Naive thymus-derived CD4-positive, alpha-beta T cell (primary cell): ENCODE measurements around the gene CYP26B1. TPM values are rescaled to one million over a fixed set of nuclear protein-coding genes. Genes with fewer than 3 reads are reported as not detected.

Source experiments
- ATAC-seq: fragments of 150-1000 bp; cut with Tn5 transposase; 2 replicates; pipeline ENCODE4 v1.10.0; 2021; ENCODE audit warnings: mild to moderate bottlenecking, moderate library complexity
- CTCF ChIA-PET: fragments of 350-600 bp; sonication (Branson Sonifier 250); formaldehyde crosslinking; loops from one replicate; lab custom pipeline; 2021; ENCODE audit warnings: antibody characterized with exemption; lab: Charles Lee
- POLR2A ChIA-PET: fragments of 350-600 bp; sonication (Branson Sonifier 250); formaldehyde crosslinking; loops from one replicate; lab custom pipeline; 2021; ENCODE audit warnings: antibody characterized with exemption, inconsistent platforms; lab: Charles Lee
- DNase-seq, 9 donors: peaks; one replicate each; pipeline versions ENCODE4 v3.0.0 to v3.0.0-alpha.2; 2020 to 2022; ENCODE audit warnings: mixed read lengths in 1 of 9
- H3K27ac ChIP-seq: one replicate; pipeline ENCODE4 v1.7.0; 2013; ENCODE audit warnings: mild to moderate bottlenecking, low read depth, low read length, moderate library complexity
- H3K27me3 ChIP-seq, 2 donors: one replicate each; pipeline ENCODE4 v1.7.0; 2013; ENCODE audit warnings: low read length in 2 of 2, mild to moderate bottlenecking in 2 of 2, moderate library complexity in 2 of 2; ENCODE audit not compliant: control insufficient read depth in 2 of 2, insufficient read depth in 2 of 2
- H3K36me3 ChIP-seq, 3 experiments: 1 replicate in 2 of 3; 2 replicates in 1 of 3; pipeline ENCODE4 v1.7.0; 2013; ENCODE audit warnings: low read length in 3 of 3, mild to moderate bottlenecking in 3 of 3, moderate library complexity in 1 of 3; ENCODE audit not compliant: insufficient read depth in 3 of 3, control insufficient read depth in 2 of 3
- H3K4me1 ChIP-seq, 2 donors: one replicate each; pipeline ENCODE4 v1.7.0; 2013; ENCODE audit warnings: low read length in 2 of 2, mild to moderate bottlenecking in 2 of 2, moderate library complexity in 1 of 2; ENCODE audit not compliant: control insufficient read depth in 2 of 2, insufficient read depth in 2 of 2
- H3K4me3 ChIP-seq: 2 replicates; pipeline ENCODE4 v1.7.0; 2013; ENCODE audit warnings: mild to moderate bottlenecking, low read length
- H3K9me3 ChIP-seq, 3 experiments: 1 replicate in 2 of 3; 2 replicates in 1 of 3; pipeline ENCODE4 v1.7.0; 2013; ENCODE audit warnings: low read length in 3 of 3; ENCODE audit not compliant: control insufficient read depth in 2 of 3
- H3K27ac Mint-ChIP-seq, 9 donors: one replicate each; pipeline ENCODE4 v1.8.0; 2020 to 2022; ENCODE audit warnings: mixed read lengths in 9 of 9, mild to moderate bottlenecking in 8 of 9, moderate library complexity in 5 of 9, inconsistent platforms in 2 of 9
- H3K27me3 Mint-ChIP-seq, 5 donors: one replicate each; pipeline ENCODE4 v1.8.0; 2021 to 2022; ENCODE audit warnings: mixed read lengths in 5 of 5, mild to moderate bottlenecking in 1 of 5
- H3K36me3 Mint-ChIP-seq, 5 donors: one replicate each; pipeline ENCODE4 v1.8.0; 2020 to 2022; ENCODE audit warnings: mixed read lengths in 5 of 5, mild to moderate bottlenecking in 3 of 5, inconsistent platforms in 1 of 5
- H3K4me1 Mint-ChIP-seq, 7 donors: one replicate each; pipeline ENCODE4 v1.8.0; 2020 to 2022; ENCODE audit warnings: mixed read lengths in 7 of 7, mild to moderate bottlenecking in 3 of 7, inconsistent platforms in 1 of 7
- H3K4me3 Mint-ChIP-seq, 10 donors: one replicate each; pipeline ENCODE4 v1.8.0; 2020 to 2022; ENCODE audit warnings: mild to moderate bottlenecking in 10 of 10, mixed read lengths in 10 of 10, moderate library complexity in 6 of 10, inconsistent platforms in 2 of 10
- H3K9me3 Mint-ChIP-seq, 11 donors: one replicate each; pipeline ENCODE4 v1.8.0; 2020 to 2022; ENCODE audit warnings: mixed read lengths in 11 of 11, mild to moderate bottlenecking in 4 of 11, inconsistent platforms in 1 of 11, moderate library complexity in 1 of 11
- intact Hi-C, 2 donors: fragments of 100-400 bp; cut with micrococcal nuclease; formaldehyde crosslinking; loops; one replicate each; pipeline ENCODE4 v1.15.1; 2023
- polyA plus RNA-seq, 2 donors: library from polyadenylated mRNA; unstranded; fragments of 300-500 nt; fragmentation: Illumina TruSeq; gene quantifications; one replicate each; pipeline ENCODE4 v1.2.3, GENCODE V29; 2021
- total RNA-seq, 6 experiments: library from RNA in 5 of 6; stranded (reverse) in 5 of 6; gene quantifications; 1 replicate in 5 of 6; 2 replicates in 1 of 6; pipeline ENCODE4 v1.2.3 and lab custom pipeline; 2021 to 2026

Gene CYP26B1
- total and polyA plus RNA-seq, 7 experiments from 2014 or later = not detected

DNA sequence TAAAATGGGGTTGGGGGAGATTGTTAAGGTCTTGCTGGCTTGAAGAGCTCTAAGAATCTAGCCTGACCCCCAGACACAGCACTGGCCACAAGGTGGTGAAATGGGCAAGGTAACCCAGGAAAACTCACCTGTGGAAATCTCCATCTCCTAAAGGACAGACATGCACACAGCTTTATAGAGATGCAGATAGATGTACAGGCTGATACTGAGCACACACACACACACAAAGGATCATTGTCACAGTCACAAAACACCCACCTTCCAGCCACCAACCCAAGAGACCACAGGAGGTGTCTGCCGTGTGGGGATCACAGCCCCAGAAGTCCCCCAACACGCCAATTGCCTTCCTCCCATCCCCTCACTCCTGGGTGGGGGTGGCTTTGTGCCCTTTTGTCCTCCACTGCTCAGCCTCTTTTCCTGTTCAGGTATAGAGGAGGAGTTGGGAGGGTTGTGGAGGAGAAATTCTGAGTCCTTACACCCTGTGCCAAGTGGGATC lies 3.2 kb upstream of the CYP26B1 start:
- intact Hi-C loops = loop anchor here (1.0 to 10.0 kb wide), 5 partner anchors 426 to 621 kb away; no protein-coding TSS in a partner anchor
- H3K4me1 Mint-ChIP-seq = peaks cover 24 to 37% (median 31%) of the 10 kb centered on the region in 7 donors
- H3K27me3 ChIP-seq = peaks cover 5 to 22% of the 10 kb centered on the region in 2 donors
- H3K9me3 Mint-ChIP-seq = peaks cover 0 to 6% (median 2%) of the 10 kb centered on the region in 11 donors
- peaks cover 0 to 3% (median 0%) of the 10 kb centered on the region in 3 experiments for H3K9me3 ChIP-seq
- H3K27me3 Mint-ChIP-seq = peaks cover 53 to 73% (median 66%) of the 10 kb centered on the region in 5 donors
- peak in 1 of 9 donors; percentile 4 for DNase-seq
- no peak overlapping the region for H3K27ac ChIP-seq
- ChIA-PET CTCF (interaction anchor here (1.0 kb wide), 1 partner anchor 604 kb away, joined by 5 read pairs; no protein-coding TSS in a partner anchor), POLR2A (no interaction called here)
- peaks cover 1 to 9% of the 10 kb centered on the region in 2 donors for H3K4me1 ChIP-seq
- no peak overlapping the region for H3K4me3 ChIP-seq
- no peaks in the 10 kb centered on the region for H3K36me3 ChIP-seq
- H3K27ac Mint-ChIP-seq = no peak overlapping the region
- no peak for ATAC-seq
- H3K36me3 Mint-ChIP-seq = peaks cover 0 to 7% (median 0%) of the 10 kb centered on the region in 5 donors
- peak overlapping the region in 2 of 10 donors; percentile 78 to 83 for H3K4me3 Mint-ChIP-seq

DNA sequence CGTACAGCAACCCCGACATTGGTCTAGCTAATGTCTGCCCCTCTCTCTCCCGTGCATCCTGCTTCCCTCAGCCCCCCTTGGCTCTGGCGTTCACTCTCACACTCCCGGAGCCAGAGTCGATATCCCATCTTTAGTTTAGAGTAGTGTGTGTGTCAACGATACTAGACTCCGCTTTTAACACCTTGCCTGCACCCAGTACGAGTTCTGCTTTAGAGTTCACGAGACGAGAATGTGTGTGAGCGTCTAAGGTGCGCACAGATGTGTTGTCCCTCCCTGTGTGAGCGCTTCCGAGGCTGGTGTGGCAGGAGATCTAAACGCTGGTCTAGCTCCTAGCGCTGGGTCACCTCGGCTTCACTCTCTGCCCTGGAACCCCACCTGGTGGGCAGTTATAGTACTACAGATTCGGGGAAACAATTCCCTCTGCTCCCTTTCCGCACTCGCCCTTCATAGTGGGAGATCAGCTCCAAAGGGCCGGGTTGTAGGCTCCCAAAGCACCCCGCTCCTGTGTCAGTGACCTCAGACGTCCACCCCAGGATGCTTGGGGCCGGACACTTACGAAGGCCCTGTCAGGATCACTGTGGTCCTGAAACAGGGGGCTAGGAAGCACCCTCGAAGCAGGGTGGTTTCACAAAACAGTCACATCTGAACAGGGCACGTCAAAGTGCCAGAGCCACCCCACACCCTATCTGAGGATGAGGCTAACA lies 2.6 kb upstream of the CYP26B1 start:
- Histone ChIP-seq H3K36me3 (no peaks in the 10 kb centered on the region), H3K27me3 (peaks cover 6 to 22% of the 10 kb centered on the region in 2 donors), H3K27ac (no peak overlapping the region), H3K4me1 (peaks cover 4 to 12% of the 10 kb centered on the region in 2 donors), H3K9me3 (peaks cover 0 to 3% (median 0%) of the 10 kb centered on the region in 3 experiments), H3K4me3 (peak overlapping the region; percentile 64)
- H3K27me3 Mint-ChIP-seq = peaks cover 59 to 73% (median 67%) of the 10 kb centered on the region in 5 donors
- intact Hi-C loops = loop anchor here (1.0 to 10.0 kb wide), 5 partner anchors 427 to 620 kb away; no protein-coding TSS in a partner anchor
- DNase-seq (peak in 7 of 9 donors; percentile 26 to 64 (median 53)), ATAC-seq (peak; percentile 74)
- peak overlapping the region in 2 of 9 donors; percentile 7 to 54 for H3K27ac Mint-ChIP-seq
- peaks cover 29 to 43% (median 36%) of the 10 kb centered on the region in 7 donors for H3K4me1 Mint-ChIP-seq
- ChIA-PET CTCF (interaction anchor here (1.0 kb wide), 1 partner anchor 603 kb away, joined by 5 read pairs; no protein-coding TSS in a partner anchor), POLR2A (no interaction called here)
- peak overlapping the region; percentile 64 to 89 (median 78) for H3K4me3 Mint-ChIP-seq
- H3K9me3 Mint-ChIP-seq = peaks cover 0 to 6% (median 2%) of the 10 kb centered on the region in 11 donors
- peaks cover 0 to 7% (median 0%) of the 10 kb centered on the region in 5 donors for H3K36me3 Mint-ChIP-seq

DNA sequence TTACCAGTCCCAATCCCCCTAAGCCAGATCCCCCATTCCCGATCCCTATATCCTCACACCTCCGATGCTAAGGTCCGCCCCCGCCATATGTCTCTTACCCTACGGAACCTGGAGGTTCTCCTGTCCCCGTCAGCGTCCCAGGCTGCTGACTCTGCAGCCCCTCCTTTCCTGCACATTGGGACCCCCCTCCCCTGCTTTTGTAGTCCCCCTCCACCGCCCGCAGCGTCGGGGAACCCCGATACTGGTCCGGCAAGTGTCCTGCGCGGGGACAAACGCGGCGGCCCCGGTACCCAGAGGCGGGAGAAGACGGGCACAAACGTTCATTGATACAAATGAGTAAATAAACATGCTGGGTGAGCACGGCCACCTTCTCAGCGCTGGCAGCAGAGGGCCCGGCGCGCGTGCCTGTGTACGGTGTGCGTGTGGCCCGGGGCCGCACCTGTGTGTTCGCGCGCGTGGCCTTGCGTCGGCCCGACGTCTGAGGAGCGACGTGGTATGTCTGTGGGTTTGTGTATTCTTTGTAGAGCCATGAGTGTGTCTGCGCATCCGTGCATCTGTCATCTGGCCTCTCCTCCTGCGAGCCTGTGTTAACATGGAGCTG lies 2.0 kb upstream of the CYP26B1 start:
- intact Hi-C loops = loop anchor here (1.0 to 10.0 kb wide), 7 partner anchors 428 to 1238 kb away; partner anchors contain the start of genes ALMS1 (in 1 of the 2) and EMX1 (in 1 of the 2)
- Mint-ChIP-seq H3K36me3 (peaks cover 0 to 7% (median 0%) of the 10 kb centered on the region in 5 donors), H3K9me3 (peaks cover 0 to 6% (median 2%) of the 10 kb centered on the region in 11 donors), H3K4me1 (peaks cover 29 to 47% (median 39%) of the 10 kb centered on the region in 7 donors), H3K4me3 (peak overlapping the region; percentile 64 to 89 (median 78)), H3K27me3 (peaks cover 61 to 72% (median 64%) of the 10 kb centered on the region in 5 donors), H3K27ac (peak overlapping the region in 1 of 9 donors; percentile 54)
- DNase-seq (peak in 3 of 9 donors; percentile 21 to 27 (median 22)), ATAC-seq (peak; percentile 34)
- POLR2A ChIA-PET = no interaction called here
- peaks cover 4 to 12% of the 10 kb centered on the region in 2 donors for H3K4me1 ChIP-seq
- H3K27ac ChIP-seq = no peak overlapping the region
- CTCF ChIA-PET = interaction anchor here (1.0 kb wide), 1 partner anchor 603 kb away, joined by 5 read pairs; no protein-coding TSS in a partner anchor
- H3K9me3 ChIP-seq = peaks cover 0 to 3% (median 0%) of the 10 kb centered on the region in 3 experiments
- peaks cover 6 to 22% of the 10 kb centered on the region in 2 donors for H3K27me3 ChIP-seq
- no peaks in the 10 kb centered on the region for H3K36me3 ChIP-seq
- H3K4me3 ChIP-seq = peak overlapping the region; percentile 64

DNA sequence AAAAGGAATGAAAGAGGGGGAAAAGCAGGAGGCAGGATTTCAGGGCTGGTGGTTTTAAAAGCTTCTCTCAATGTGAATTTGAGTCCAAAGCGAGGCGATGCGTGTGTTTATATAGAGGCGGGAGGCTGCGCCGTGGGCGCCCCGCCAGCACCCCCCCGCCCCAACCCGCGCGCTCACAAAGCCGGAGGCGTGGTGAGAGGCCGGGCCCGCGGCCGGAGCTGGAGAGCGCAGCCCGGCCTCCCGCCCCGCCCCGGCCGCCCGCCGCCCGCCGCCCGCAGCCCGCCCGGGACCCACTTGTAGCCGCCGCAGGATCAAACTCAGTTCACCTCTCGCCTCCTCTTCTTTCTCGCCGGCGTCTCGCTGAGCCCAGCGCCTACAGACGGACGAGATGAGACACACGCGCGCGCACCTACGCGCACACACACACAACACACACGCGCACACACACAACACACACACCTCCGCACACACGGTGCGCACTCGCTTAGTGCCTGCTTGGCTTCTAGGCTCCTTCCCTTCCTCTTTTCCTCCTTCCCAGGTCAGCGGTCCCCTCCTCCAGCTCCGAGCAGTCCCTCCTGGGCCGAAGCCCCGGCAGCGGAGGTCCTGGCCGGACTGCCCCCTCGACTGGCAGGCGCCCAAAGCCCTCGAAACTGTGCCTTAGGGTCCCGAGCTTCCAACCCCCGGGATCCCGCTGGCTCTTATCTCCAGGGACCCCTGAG lies 1.3 kb upstream of the CYP26B1 start:
- Mint-ChIP-seq H3K4me3 (peak overlapping the region; percentile 71 to 90 (median 82)), H3K36me3 (peaks cover 0 to 7% (median 0%) of the 10 kb centered on the region in 5 donors), H3K4me1 (peaks cover 29 to 51% (median 42%) of the 10 kb centered on the region in 7 donors), H3K9me3 (peaks cover 0 to 6% (median 2%) of the 10 kb centered on the region in 11 donors), H3K27ac (peak overlapping the region in 1 of 9 donors; percentile 38), H3K27me3 (peaks cover 63 to 75% (median 66%) of the 10 kb centered on the region in 5 donors)
- Histone ChIP-seq H3K4me3 (peak overlapping the region; percentile 27), H3K9me3 (peaks cover 0 to 3% (median 0%) of the 10 kb centered on the region in 3 experiments), H3K4me1 (peaks cover 4 to 12% of the 10 kb centered on the region in 2 donors), H3K27me3 (peaks cover 6 to 22% of the 10 kb centered on the region in 2 donors), H3K27ac (no peak overlapping the region), H3K36me3 (no peaks in the 10 kb centered on the region)
- CTCF ChIA-PET = no interaction called here
- POLR2A ChIA-PET = no interaction called here
- DNase-seq (no peak), ATAC-seq (no peak)
- intact Hi-C loops = loop anchor here (5.0 kb wide), 2 partner anchors 768 to 1238 kb away; partner anchors contain the start of genes ALMS1 (in 1 of the 2) and EMX1 (in 1 of the 2)

DNA sequence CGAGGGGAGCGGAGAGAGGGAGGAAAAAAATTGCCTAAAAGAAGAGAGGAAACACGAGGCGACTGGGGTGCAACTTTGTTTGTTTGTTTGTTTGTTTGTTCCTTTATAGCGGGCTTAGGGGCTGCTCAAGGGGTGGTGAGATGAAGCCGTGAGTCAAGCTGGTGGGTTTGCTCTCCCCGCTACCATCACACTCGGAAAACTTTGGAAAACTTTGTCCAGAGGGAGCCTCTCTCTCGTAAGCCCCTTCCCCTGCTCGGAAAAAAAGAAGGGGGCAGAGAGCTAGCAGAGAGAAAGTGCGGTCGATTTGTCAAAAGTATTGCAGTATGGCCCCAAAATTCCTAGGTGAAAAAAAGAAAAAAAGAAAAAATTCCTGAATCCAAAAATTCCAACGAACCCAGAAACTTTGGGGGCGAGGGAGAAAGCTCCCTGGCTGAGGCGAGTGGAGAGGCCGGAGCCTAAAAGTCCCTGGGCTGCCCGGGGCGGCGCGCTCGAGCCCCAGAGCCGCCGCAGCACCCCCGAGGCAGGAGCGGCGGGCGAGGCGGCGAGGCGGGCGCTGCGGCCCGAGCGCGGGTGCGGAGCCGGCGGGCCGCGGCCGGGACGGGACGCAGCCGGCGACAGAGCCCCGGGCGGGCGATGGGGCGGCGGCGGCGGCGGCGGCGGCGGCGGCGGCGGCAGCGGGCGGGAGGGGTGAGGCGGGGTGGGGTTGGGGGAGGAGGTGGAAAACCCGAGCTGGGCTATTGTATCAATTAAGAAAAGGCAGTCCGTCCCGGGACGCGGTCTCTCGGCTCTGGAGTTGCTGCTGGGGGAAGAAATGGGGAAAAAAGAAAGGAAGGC lies 558 bp upstream of the CYP26B1 start:
- POLR2A ChIA-PET = no interaction called here

More for the DNA sequence above, 558 bp upstream of the CYP26B1 start:
- CTCF ChIA-PET = no interaction called here
- Mint-ChIP-seq H3K4me1 (peaks cover 29 to 56% (median 47%) of the 10 kb centered on the region in 7 donors), H3K36me3 (peaks cover 0 to 7% (median 0%) of the 10 kb centered on the region in 5 donors), H3K9me3 (peaks cover 0 to 6% (median 2%) of the 10 kb centered on the region in 11 donors), H3K4me3 (peak overlapping the region; percentile 73 to 90 (median 84)), H3K27ac (peak overlapping the region in 1 of 9 donors; percentile 80), H3K27me3 (peaks cover 67 to 78% (median 73%) of the 10 kb centered on the region in 5 donors)
- no peak for DNase-seq
- Histone ChIP-seq H3K36me3 (no peaks in the 10 kb centered on the region), H3K27me3 (peaks cover 6 to 22% of the 10 kb centered on the region in 2 donors), H3K4me3 (no peak overlapping the region), H3K9me3 (peaks cover 0 to 3% (median 0%) of the 10 kb centered on the region in 3 experiments), H3K27ac (no peak overlapping the region), H3K4me1 (peaks cover 4 to 12% of the 10 kb centered on the region in 2 donors)
- no peak for ATAC-seq
- intact Hi-C loops = loop anchor here (5.0 kb wide), 2 partner anchors 769 to 1239 kb away; partner anchors contain the start of genes ALMS1 (in 1 of the 2) and EMX1 (in 1 of the 2)
